ENCODE results near the gene DEPDC7.
A peak's percentile ranks its signal among the peaks of the same experiment; 100 is the strongest.
"Not testable (repeated sequence)": the region's sequence is repeated elsewhere in the genome, so short reads cannot be mapped to it uniquely, and the experiment has no call there.

Gene DEPDC7

DNA sequence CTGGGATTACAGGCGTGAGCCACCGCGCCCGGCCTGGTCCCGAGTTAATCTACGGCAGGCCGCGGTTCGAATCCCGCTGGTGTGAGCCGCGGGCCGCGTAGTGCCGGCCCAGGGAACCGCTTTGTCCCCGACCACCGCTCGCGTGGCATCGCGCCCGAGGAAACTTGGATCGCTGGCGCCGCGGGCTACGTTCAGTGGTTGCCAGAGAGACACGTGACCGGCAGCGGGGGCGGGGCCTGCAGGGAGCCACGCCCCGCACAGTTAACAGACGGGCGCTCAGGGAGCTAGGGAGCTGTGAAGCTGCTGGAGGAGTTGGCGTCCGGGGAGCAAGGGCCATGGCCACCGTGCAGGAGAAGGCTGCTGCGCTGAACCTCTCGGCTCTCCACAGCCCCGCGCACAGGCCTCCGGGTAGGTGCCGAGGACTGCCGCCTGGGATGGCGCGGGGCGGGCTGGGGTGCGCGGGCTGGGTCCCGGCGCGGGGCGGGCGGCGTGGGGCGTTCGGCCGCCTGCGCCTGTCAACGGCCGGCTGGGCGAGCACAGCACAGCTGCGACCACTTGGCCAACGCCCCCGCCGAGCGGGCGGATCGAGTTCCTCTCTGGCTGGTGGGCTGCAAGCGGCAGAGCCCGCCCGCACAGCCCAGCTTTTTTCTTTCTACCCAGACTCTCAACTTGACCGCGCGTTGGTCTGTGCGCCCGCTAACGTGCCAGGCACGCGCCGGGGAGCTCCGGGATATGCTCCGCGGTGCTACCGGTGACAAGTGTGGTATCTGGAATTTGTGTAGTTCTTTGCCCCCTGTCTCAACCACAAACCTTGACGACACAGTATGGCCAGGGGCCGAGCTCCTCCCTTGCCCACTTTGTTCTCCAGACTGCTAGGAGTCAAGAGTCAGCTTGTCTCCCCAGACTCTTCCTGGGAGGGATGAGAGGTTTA, at the start of gene DEPDC7:
Gene DEPDC7, plus strand, starts transcription at position 258 of the 931 bp plus-strand sequence. Its CDS starts 78 bp downstream, at position 336.
- no peak for DNase-seq (ENCODE audit: low read depth, low spot score)
- H3K27ac ChIP-seq, result peak within 1 kb of the TSS; percentile 34

- H3K27ac ChIP-seq, result no peak overlapping the region
- no peak for DNase-seq (ENCODE audit: low read depth, low spot score)
Observed at GRCh38 chr11:32968541-32968940, 47.1 kb upstream of the DEPDC7 start.

DNA sequence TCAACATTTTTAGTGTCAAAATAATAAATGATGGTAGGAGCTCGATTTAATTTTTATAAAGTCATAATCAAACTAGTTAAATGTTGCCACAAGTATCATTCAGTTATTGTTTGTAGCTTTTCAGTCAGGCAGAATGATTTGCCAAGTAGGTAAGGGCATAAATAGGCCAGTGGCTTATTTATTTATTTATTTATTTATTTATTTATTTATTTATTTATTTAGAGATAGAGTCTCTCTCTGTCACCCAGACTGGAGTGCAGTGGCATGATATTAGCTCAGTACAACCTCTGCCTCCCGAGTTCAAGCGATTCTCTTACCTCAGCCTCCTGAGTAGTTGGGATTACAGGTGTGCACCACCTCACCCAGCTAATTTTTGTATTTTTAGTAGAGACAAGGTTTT, 43.4 kb upstream of the DEPDC7 start:
- not testable (repeated sequence) for H3K27ac ChIP-seq; DNase-seq (ENCODE audit: low read depth, low spot score)

- no peak for DNase-seq (ENCODE audit: low read depth, low spot score)
- H3K27ac ChIP-seq, result no peak overlapping the region
Observed at GRCh38 chr11:32972781-32973180, 42.9 kb upstream of the DEPDC7 start.

GRCh38 chr11:32982626-32983025, 33.1 kb upstream of the DEPDC7 start:
- DNase-seq (ENCODE audit: low read depth, low spot score), result no peak
- no peak overlapping the region for H3K27ac ChIP-seq

GRCh38 chr11:32983506-32983905, 32.2 kb upstream of the DEPDC7 start:
- no peak overlapping the region for H3K27ac ChIP-seq
- no peak for DNase-seq (ENCODE audit: low read depth, low spot score)

DNA sequence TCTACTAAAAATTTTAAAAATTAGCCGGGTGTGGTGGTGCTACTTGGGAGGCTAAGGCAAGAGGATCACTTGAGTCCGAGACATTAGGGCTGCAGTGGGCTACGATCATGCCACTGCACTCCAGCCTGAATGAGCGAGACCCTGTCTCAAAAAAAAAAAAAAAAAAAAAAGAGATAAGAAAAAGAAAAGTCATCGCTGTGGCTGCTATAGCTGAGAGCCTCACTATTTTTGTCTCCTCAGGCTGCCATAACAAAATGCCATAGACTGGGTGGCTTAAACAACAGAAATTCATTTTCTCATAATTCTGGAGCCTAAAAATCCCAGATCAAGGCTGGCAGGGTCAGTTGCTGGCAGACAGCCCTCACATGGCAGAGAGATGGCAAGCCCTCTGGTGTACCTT, 30.1 kb upstream of the DEPDC7 start:
- DNase-seq (ENCODE audit: low read depth, low spot score), result no peak
- no peak overlapping the region for H3K27ac ChIP-seq

GRCh38 chr11:32987851-32988250, 27.8 kb upstream of the DEPDC7 start:
- DNase-seq (ENCODE audit: low read depth, low spot score), result no peak
- H3K27ac ChIP-seq, result no peak overlapping the region

GRCh38 chr11:32990481-32990880, 25.2 kb upstream of the DEPDC7 start:
- no peak overlapping the region for H3K27ac ChIP-seq
- no peak for DNase-seq (ENCODE audit: low read depth, low spot score)

- H3K27ac ChIP-seq, result no peak overlapping the region
- no peak for DNase-seq (ENCODE audit: low read depth, low spot score)
Observed at GRCh38 chr11:32991427-32991826, 24.3 kb upstream of the DEPDC7 start.

GRCh38 chr11:32991898-32992297, 23.8 kb upstream of the DEPDC7 start:
- H3K27ac ChIP-seq, result no peak overlapping the region
- DNase-seq (ENCODE audit: low read depth, low spot score), result no peak

GRCh38 chr11:33000181-33000580, 15.5 kb upstream of the DEPDC7 start:
- peak overlapping the region; percentile 16 for H3K27ac ChIP-seq
- no peak for DNase-seq (ENCODE audit: low read depth, low spot score)

DNA sequence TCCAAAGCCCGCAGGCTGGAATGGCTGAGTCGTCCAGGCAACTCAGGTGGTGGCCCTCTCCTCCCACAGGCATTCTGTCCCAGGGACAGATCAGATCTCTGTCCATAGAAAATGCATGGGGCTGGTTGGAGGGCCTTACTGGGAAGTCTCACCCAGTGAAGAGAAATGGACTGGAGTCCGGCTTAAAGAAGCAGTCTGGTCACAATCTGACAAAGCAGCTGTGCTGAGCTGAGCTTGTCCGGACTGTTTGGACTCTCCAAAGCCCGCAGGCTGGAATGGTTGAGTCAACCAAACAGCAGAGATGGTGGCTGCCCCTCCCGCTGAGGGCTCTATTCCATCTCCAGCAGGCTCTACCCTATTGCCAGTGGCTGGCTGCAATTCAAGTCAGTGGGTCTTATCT, 14.4 kb upstream of the DEPDC7 start:
- no peak overlapping the region for H3K27ac ChIP-seq
- no peak for DNase-seq (ENCODE audit: low read depth, low spot score)

- no peak overlapping the region for H3K27ac ChIP-seq
- no peak for DNase-seq (ENCODE audit: low read depth, low spot score)
Observed at GRCh38 chr11:33001751-33002542, 13.7 kb upstream of the DEPDC7 start.

GRCh38 chr11:33005175-33005574, 10.5 kb upstream of the DEPDC7 start:
- no peak for DNase-seq (ENCODE audit: low read depth, low spot score)
- no peak overlapping the region for H3K27ac ChIP-seq

DNA sequence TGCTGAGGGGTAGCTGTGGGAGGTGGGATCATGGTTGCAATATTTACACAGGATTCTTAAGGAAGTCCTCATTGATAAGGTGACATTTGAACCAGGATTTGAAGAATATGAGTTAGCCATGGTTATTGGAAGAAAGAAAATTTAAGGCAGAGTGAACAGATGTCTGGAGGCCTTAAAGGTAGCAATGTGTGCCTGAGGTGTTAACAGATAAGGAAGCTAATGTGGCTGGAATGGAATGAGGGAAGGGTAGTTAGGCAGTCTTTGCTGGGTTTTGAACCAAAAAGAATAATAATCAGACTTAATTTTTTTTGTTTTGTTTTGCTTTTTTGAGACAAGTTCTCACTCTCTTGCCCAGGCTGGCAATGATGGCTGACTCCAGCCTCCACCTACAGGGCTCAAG, 9.7 kb upstream of the DEPDC7 start:
- no peak for DNase-seq (ENCODE audit: low read depth, low spot score)
- no peak overlapping the region for H3K27ac ChIP-seq

GRCh38 chr11:33013755-33014154, 1.9 kb upstream of the DEPDC7 start:
- no peak for DNase-seq (ENCODE audit: low read depth, low spot score)

DNA sequence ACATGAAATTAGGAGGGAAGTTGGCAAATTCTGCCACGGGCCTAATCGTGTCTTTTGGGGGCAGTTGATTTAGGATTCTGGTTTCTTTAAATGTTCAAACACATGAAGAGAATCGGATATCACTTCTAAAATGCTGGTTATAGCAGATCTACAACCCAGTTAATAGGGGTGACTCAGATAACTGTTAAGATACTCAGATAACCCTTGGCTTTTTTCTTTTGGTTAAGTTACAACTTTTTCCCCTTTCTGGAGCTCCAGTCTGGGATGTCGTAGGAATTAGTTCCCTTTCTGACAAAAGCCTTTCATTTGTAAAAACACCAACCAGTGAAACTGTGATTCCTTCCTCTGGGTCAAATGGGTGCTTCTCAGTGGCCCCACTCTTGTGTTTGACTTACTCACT, 976 bp downstream of the DEPDC7 start:
- no peak for DNase-seq (ENCODE audit: low read depth, low spot score)
- H3K27ac ChIP-seq, result peak overlapping the region; percentile 34

More at GRCh38 chr11:33013755-33014154, 1.9 kb upstream of the DEPDC7 start:
- no peak overlapping the region for H3K27ac ChIP-seq

- DNase-seq (ENCODE audit: low read depth, low spot score), result no peak
- no peak overlapping the region for H3K27ac ChIP-seq
Observed at GRCh38 chr11:33017478-33017877, 1.8 kb downstream of the DEPDC7 start.

- DNase-seq (ENCODE audit: low read depth, low spot score), result no peak
- H3K27ac ChIP-seq, result no peak overlapping the region
Observed at GRCh38 chr11:33017965-33018364, 2.3 kb downstream of the DEPDC7 start.

DNA sequence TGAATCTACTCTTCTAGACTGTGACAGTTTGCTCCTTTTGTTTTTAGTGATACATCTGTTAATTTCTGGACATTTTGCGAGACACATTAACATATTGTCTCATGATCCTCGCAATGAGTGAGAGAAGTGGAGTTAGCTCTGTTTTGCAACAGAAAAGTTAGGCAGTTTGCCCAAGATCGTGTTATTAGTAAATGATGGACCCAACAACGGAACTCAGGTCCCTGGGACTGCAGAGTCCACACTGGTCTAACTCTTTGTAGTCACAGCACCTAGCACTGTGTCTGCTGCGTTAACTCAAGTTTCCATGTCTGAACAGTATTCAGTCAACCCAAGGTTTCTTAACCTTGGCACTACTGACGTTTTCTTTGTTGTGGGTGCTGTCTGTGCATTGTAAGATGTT, 3.2 kb downstream of the DEPDC7 start:
- DNase-seq (ENCODE audit: low read depth, low spot score), result no peak
- no peak overlapping the region for H3K27ac ChIP-seq
